SU-DHL-6 (cell line): ENCODE results near the gene SORCS2.

ENCODE experiments used
- EZH2phosphoT487 ChIP-seq: fragments of 200-600 bp; sonication (generic), shearing (Covaris generic); conservative IDR thresholded peaks from 2 replicates; pipeline ENCODE4 v1.6.1; 2018; ENCODE audit warnings: mild to moderate bottlenecking, antibody characterized with exemption, low read length, moderate library complexity, mixed read lengths
- TF ChIP-seq, protein P1 (sequence below): fragments of 200-600 bp; sonication (generic); IDR thresholded peaks from one replicate; pipeline ENCODE4 v1.5.1; 2017; ENCODE audit warnings: antibody characterized with exemption, mild to moderate bottlenecking, low read length, moderate library complexity; ENCODE audit not compliant: insufficient read depth, poor library complexity, severe bottlenecking

DNA sequence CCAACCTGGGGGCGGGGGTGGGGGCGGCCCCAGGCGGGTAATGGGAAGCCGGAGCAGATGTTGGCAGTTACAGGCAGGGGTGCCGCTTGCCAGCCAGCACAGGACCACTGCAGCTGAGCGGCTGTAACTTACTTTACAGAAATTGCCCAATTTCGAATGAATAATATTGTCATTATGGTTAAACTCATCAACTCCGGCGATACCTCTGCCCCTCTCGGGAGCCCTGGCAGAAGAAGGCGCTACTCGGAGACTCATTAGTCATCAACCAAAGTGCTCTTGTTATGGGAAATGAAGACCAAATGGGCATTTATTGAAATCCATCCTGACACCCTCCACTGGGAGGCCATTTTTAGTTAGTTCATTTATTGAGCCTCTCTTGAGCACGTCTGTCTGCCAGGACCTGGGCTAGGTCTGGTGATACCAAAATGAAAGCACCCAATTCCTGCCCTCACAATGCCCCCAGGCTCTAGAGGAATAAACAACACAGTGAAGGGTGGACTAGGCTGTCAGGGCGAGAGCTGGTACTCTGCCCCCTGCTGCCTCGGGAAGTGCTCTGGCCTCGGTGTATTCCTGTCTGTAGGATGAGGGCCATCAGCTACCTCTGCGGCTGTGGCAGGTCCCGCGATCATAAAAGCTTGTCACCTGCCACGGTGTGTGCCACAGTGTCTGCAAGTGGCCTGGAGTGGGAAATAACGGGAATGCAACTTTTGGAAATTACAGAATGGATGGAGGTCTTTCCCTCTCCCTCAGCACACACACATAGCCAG, 401.5 kb downstream of the SORCS2 start:
- TF ChIP-seq, protein P1, sequence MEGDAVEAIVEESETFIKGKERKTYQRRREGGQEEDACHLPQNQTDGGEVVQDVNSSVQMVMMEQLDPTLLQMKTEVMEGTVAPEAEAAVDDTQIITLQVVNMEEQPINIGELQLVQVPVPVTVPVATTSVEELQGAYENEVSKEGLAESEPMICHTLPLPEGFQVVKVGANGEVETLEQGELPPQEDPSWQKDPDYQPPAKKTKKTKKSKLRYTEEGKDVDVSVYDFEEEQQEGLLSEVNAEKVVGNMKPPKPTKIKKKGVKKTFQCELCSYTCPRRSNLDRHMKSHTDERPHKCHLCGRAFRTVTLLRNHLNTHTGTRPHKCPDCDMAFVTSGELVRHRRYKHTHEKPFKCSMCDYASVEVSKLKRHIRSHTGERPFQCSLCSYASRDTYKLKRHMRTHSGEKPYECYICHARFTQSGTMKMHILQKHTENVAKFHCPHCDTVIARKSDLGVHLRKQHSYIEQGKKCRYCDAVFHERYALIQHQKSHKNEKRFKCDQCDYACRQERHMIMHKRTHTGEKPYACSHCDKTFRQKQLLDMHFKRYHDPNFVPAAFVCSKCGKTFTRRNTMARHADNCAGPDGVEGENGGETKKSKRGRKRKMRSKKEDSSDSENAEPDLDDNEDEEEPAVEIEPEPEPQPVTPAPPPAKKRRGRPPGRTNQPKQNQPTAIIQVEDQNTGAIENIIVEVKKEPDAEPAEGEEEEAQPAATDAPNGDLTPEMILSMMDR = no peak
- TF ChIP-seq EZH2phosphoT487 = no peak
